Stimulated activated CD8-positive, alpha-beta memory T cell treated with anti-CD3 and anti-CD28 coated beads, Interleukin-15, amount 100 ng/mL, for 4 hours (primary cell): ENCODE data around the gene SH3BP4.
"Not testable (repeated sequence)": the region's sequence is repeated elsewhere in the genome, so short reads cannot be mapped to it uniquely, and the experiment has no call there.

ENCODE experiments used
- DNase-seq, 2 donors: peaks; one replicate each; pipeline ENCODE4 v3.0.0-alpha.2; 2020; ENCODE audit warnings: low read depth in 2 of 2

Gene SH3BP4

DNA sequence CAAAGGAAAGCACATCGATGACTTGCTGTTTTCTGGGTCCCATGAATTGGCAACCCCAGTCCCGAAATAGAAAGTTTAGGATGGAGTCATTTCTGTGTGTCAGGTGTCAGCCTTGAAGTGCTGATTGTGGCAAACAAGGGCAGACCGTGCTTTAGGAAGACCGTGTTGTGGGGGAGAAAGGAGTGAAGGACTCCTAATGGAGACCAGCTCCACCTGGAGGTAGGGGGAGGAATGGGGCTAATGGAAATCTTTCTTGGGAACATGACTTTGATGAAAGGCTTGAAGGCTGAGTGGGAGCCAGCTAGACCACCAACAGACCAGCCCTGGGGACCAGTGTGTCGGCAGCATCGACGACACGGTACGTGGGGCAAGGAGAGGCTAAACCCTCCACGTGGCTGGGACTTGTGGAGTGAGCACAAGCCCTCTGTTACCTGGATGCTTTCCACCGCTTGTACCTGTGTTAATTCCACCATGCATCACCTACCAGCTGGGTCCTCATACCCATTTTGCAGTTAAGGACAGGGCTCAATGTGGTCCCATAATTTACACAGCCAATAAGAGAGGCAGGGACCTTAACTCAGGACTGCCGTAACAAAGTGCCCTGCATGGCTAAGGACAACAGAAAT, 104.2 kb downstream of the SH3BP4 start:
- DNase-seq: no peak

GRCh38 chr2:235056768-235057167, 105.0 kb downstream of the SH3BP4 start:
- DNase-seq: no peak

DNA sequence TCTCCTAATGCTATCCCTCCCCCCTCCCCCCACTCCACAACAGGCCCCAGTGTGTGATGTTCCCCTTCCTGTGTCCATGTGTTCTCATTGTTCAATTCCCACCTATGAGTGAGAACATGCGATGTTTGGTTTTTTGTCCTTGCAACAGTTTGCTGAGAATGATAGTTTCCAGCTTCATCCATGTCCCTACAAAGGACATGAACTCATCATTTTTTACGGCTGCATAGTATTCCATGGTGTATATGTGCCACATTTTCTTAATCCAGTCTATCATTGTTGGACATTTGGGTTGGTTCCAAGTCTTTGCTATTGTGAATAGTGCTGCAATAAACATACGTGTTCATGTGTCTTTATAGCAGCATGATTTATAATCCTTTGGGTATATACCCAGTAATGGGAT, 105.8 kb downstream of the SH3BP4 start:
- DNase-seq: not testable (repeated sequence)

- no peak for DNase-seq
Observed at GRCh38 chr2:235059161-235059560, 107.3 kb downstream of the SH3BP4 start.

- no peak for DNase-seq
Observed at GRCh38 chr2:235061656-235062055, 109.8 kb downstream of the SH3BP4 start.

GRCh38 chr2:235063471-235063961, 111.7 kb downstream of the SH3BP4 start:
- no peak for DNase-seq

GRCh38 chr2:235064976-235065375, 113.2 kb downstream of the SH3BP4 start:
- no peak for DNase-seq

GRCh38 chr2:235066490-235066889, 114.7 kb downstream of the SH3BP4 start:
- no peak for DNase-seq

- DNase-seq: no peak
Observed at GRCh38 chr2:235066895-235067294, 115.1 kb downstream of the SH3BP4 start.

- DNase-seq: no peak
Observed at GRCh38 chr2:235068701-235069100, 116.9 kb downstream of the SH3BP4 start.

DNA sequence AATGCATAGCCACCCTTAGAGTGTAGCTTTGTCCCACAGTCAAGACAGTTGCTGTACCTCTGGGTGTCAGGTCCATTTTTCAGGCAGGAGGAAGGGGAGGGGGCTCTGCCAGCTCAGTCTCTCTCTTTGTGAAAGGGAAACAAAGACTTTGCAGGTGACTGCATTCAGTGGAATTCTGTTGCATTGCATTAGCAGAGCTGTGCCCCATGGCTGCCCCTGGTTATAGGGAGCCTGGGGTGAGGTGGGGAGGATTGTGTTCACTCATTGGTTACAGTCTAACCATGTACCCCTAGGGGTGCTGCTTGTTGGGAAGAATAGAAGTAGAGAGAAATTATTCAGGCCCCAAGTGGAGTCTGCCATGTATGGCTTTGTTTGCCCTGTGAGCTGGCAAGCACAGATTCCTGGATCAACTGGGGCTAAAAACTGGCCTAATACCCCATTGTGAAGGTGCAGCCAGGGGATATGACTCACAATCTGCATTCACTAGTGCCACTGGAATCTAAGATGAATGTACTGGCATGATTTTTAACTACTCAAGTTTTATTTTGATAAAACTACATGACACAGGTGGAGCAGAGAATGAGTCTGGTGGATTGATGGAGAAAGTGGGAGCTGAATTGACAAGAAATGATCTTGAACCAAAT, 118.4 kb downstream of the SH3BP4 start:
- DNase-seq: no peak

- no peak for DNase-seq
Observed at GRCh38 chr2:235073868-235074413, 122.1 kb downstream of the SH3BP4 start.

DNA sequence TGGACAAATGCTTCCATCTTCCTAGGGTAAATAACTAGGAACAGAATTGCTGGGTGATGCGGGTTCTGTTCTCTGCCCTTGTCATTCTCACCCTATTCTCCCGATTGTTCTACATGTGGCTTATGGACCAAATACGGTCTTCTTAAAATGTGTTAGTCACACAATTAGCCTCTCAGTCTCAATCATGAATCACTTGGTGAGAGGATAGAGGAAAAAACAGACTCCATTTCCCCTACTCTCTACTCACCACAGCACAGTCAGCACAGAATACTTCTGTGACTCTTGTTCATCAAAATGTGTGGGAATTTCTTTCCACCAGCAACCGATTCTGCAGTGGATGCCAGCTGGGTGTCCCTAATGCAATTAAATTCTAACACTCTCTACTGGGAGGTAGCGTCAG, 125.2 kb downstream of the SH3BP4 start:
- DNase-seq: no peak

DNA sequence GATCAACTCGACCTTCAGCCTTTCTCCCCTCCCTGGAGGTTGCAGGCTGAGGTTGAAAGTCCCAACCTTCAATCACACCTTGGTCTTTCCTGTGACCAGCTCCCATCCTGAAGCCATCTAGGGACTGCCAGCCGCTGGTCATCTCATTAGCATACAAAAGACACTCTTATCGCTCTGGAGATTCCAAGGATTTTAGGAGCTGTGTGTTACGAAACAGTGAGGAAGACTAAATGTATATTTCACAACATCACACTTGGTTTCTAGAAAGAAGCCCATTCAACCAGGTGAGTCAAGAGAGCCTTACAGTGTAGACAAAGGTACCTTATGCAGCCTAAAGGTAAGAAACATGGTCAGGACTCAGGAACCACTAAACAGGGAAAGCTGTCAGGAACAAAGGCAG, 126.4 kb downstream of the SH3BP4 start:
- DNase-seq: no peak

GRCh38 chr2:235078914-235079472, 127.2 kb downstream of the SH3BP4 start:
- no peak for DNase-seq

- DNase-seq: no peak
Observed at GRCh38 chr2:235080101-235080500, 128.3 kb downstream of the SH3BP4 start.

GRCh38 chr2:235082578-235083338, 130.9 kb downstream of the SH3BP4 start:
- DNase-seq: no peak

GRCh38 chr2:235083822-235084221, 132.0 kb downstream of the SH3BP4 start:
- no peak for DNase-seq

DNA sequence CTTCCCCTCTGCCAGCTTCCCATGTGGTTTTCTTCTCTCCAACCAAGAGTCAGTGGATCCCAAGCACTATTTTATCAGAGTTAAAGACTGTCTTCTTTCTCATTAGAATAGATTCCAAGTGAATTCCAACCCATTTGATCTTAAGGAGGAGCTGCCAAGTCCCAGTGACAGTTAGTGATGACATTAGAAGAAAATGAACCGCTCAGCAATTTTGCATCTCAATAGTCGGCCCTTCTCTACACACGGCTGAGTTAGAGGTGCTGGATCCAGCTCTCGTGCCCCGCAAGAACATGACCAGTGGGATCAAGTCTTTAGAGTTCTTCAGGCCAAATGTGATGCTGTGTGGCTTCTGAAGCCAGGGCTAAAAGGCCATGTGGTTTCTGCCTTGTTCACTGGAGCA, 132.6 kb downstream of the SH3BP4 start:
- no peak for DNase-seq

DNA sequence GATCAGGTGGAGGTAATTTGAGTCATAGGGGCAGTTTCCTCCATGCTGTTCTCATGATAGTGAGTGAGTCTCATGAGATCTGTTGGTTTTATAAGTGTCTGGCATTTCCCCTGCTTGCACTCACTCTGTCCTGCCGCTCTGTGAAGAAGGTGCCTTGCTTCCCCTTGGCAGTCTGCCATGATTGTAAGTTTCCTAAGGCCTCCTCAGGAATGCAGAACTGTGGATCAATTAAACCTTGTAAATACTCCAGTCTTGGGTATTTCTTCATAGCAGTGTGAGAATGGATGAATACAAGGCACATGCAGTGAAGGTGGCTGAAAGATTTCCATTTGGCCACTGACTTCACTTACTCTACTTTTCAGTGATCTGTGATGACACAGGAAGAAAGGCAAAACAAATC, 133.7 kb downstream of the SH3BP4 start:
- DNase-seq: no peak

DNA sequence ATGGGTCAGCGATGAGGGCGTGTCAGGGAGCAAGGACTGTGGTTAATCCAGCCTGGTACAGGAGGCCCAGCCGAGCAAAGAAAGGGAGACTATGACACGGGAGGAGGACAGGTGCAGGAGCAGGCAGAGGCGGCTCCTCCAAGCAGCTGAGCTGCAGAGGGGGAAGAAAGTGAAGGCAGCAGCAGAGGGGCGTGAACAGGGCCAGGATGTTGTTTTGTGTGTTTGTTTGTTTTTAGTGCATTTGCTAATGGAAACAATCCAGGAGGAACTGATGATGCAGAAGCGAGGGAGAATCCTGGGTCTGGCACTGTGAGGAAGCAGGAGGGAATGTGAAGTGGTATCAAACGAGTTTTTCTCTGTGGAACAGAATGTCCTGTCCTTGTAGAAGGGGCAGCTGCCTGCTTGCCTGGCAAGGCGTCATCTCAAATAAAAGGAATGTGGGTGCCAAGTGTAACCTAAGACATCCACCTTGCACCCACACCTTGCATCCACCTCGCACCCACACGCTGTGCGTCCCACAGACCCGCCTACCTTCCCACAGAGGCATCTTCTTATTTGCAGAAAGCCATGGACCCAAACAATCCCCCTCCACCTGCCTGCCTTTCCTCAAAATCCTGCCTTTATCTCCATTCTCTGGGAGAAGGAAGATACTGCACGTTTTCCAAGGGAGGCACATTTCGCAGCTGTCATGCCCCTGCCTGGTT, 134.8 kb downstream of the SH3BP4 start:
- no peak for DNase-seq
